GM12878 (cell line): ENCODE measurements around the gene SLC6A9.

Source experiments
- CEBPZ ChIP-seq: fragments of 150-350 bp; IDR thresholded peaks from 2 replicates; pipeline ENCODE4 v1.6.1; 2016; ENCODE audit warnings: low read depth, low read length
- ELK1 ChIP-seq: IDR thresholded peaks from 2 replicates; pipeline ENCODE4 v1.6.1; 2012; ENCODE audit warnings: low read depth, low read length, improper control_type of control experiment
- POLR2A ChIP-seq: IDR thresholded peaks from 2 replicates; pipeline ENCODE4 v1.6.1; 2011; ENCODE audit warnings: low read depth, mild to moderate bottlenecking, low read length
- REST ChIP-seq: IDR thresholded peaks from 2 replicates; pipeline ENCODE4 v1.6.1; 2012; ENCODE audit warnings: mild to moderate bottlenecking, low read depth, low read length
- RFX5 ChIP-seq: IDR thresholded peaks from 2 replicates; pipeline ENCODE4 v1.6.1; 2011; ENCODE audit warnings: low read depth, low read length, improper control_type of control experiment

- TF ChIP-seq CEBPZ (no peak), POLR2A (no peak), ELK1 (no peak), RFX5 (no peak), REST (no peak)
Observed at GRCh38 chr1:44045064-44045463, 13.8 kb upstream of the SLC6A9 start.
